ENCODE measurements around the gene GRM3.

Gene GRM3

DNA sequence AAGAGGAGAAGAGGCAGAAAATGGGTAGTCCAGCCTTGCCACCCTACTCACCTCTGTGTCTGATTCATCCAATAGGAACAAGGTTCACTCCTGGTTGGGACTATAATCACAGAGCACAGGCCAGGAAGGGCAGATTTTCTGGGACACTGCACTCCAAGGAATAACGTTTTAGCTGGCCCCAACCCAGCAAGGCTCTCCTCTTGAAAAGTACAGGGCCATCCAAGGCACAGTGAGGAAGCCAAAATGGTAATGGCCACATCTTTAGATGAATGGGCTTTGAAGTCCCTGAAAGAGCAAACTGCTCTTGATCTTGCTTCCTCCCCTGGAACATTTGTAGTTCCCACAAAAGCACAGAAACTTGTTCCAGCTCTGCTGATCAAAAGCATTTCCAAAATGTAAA lies 149.4 kb downstream of the GRM3 start:
- H3K27me3 Mint-ChIP-seq = no peaks in the 10 kb centered on the region
- H3K9me3 Mint-ChIP-seq = no peaks in the 10 kb centered on the region
- no peak overlapping the region for H3K4me3 Mint-ChIP-seq
- H3K36me3 Mint-ChIP-seq = no peaks in the 10 kb centered on the region
- no peak overlapping the region for H3K27ac Mint-ChIP-seq
- H3K4me1 Mint-ChIP-seq = no peaks in the 10 kb centered on the region

DNA sequence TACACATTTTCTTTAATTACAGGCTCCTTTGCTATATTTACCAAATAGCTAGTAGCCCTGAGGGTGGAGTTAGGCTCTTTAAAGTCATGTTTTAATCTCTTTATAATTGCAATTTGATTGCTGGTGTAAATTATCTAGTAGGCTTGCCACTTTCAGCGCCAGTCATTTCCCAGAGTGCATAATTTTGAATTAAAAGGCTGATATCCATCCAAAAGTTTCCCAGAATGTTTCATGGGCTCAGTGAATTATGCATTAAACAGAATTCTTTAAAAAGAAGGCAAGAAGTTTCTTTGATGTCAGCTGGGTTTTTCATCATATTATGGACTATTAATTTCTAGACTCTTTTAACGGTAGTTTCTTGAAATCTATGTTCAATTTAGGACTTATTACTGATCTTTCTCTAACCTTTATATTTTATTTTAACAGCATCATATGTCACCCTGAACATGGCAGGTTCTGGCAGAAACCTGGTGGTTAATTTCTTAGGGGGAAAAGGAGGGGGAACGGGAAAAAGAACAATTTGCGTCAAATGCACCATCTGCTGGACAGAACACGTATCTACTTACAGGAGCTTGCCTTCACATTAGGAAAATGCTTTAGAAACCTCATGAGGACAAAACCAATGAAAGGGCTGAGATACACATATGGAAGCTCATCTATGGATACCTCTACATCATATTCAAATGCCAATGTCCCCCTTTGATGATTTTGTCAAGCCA lies 171.1 kb downstream of the GRM3 start:
- H3K4me3 Mint-ChIP-seq = no peak overlapping the region
- no peaks in the 10 kb centered on the region for H3K9me3 Mint-ChIP-seq
- H3K27ac Mint-ChIP-seq = no peak overlapping the region
- H3K27me3 Mint-ChIP-seq = peaks cover 9% of the 10 kb centered on the region
- H3K4me1 Mint-ChIP-seq = no peaks in the 10 kb centered on the region
- H3K36me3 Mint-ChIP-seq = no peaks in the 10 kb centered on the region

DNA sequence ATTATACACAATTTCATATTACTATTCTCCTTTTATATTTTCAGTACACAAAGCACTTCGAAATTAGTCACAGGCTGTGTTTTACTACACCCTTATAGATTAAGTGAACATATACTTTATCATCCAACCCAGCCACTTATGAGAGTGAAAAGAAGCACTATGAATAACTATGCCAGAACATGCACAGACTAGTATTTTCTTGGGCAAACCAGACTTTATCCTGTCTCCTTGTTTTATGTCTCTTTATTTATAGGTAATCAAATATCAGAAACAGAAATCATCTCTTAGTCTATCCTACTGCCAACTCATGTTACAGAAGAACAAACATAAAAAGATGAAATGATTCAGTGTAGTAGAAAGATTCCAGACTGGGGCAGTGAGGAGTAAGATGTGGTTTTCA lies 171.8 kb downstream of the GRM3 start:
- H3K27ac Mint-ChIP-seq = no peak overlapping the region
- no peak overlapping the region for H3K4me3 Mint-ChIP-seq
- no peaks in the 10 kb centered on the region for H3K4me1 Mint-ChIP-seq
- no peaks in the 10 kb centered on the region for H3K9me3 Mint-ChIP-seq
- peaks cover 9% of the 10 kb centered on the region for H3K27me3 Mint-ChIP-seq
- H3K36me3 Mint-ChIP-seq = no peaks in the 10 kb centered on the region

DNA sequence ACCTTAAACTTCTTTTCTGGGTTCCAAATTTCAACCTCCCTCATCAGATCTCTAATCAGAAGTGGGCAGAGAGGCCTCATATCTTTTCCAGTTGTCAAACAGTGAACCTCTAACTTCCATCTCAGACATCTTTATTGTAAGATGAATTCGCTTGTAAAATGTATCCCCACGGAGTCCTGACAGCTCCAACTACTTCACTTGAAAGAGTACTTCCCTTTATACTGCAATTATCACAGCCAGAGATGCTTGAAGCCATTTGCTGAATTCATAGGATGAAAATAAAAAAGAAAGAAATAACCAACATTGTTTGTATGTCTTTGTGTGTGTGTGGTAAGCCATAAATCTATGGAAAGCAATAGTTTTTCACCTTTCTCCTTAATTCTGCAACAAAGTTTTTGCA lies 175.2 kb downstream of the GRM3 start:
- Mint-ChIP-seq H3K36me3 (no peaks in the 10 kb centered on the region), H3K27ac (no peak overlapping the region), H3K27me3 (peaks cover 9% of the 10 kb centered on the region), H3K4me1 (no peaks in the 10 kb centered on the region), H3K4me3 (no peak overlapping the region), H3K9me3 (no peaks in the 10 kb centered on the region)

DNA sequence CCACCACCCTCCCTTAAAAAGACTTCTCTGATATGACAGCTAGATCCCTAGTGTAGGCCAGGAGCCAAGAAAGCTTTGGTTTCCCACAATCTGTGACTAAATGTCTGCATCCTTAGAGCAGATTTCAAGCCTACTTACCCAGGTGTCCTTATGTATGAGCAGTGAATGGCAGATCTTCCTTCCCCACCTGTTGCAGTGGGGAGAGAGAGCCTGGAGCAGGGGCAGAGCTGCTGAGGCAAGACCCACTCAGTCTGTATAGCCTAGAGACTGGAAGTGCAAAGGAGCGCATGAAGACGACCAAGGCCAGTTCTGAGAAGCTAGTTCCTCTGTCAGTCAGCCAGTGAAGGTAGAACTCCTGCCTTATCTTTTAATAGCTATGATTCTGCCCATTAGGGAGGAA lies 180.1 kb downstream of the GRM3 start:
- Mint-ChIP-seq H3K27me3 (peaks cover 4% of the 10 kb centered on the region), H3K27ac (no peak overlapping the region), H3K36me3 (no peaks in the 10 kb centered on the region), H3K4me3 (no peak overlapping the region), H3K9me3 (no peaks in the 10 kb centered on the region), H3K4me1 (no peaks in the 10 kb centered on the region)

DNA sequence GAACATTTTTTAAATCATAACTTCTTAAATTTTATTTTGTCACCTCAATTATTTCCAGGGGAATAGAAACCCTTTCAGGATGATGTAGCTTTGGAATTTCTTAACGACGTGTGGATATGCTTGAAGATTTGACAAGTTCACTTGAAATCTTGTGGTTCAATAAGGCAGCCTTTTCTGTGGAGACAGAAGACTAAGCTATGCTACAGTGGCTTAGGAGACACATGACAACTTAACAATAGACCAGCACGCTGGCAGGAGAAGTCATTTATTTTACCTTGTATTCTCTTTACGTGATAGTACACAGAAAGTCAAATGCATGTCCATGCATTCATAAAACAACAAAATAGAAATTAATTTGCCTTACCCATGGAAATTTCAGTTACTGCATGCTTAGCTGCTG lies 181.6 kb downstream of the GRM3 start:
- Mint-ChIP-seq H3K4me1 (no peaks in the 10 kb centered on the region), H3K27me3 (peaks cover 4% of the 10 kb centered on the region), H3K27ac (no peak overlapping the region), H3K9me3 (no peaks in the 10 kb centered on the region), H3K36me3 (no peaks in the 10 kb centered on the region), H3K4me3 (no peak overlapping the region)

DNA sequence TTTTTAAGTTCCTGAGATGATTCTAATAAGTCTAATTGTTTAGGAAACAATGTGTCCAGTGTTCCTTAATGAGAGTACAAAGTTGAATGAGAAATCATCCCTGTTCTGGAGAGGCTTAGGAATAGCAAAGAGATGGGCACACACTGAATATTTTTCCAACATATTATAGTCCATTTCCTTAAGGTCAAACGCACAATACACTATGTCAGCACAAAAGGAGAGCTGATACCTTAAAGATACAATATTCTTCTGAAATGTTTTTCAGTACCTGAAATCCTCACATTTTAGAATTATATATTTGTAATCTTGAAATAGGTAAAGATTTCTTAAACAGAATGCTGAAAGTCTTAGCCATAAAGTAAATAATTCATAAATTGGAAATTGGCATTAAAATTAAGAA lies 183.2 kb downstream of the GRM3 start:
- Mint-ChIP-seq H3K4me1 (no peaks in the 10 kb centered on the region), H3K9me3 (no peaks in the 10 kb centered on the region), H3K4me3 (no peak overlapping the region), H3K27me3 (peaks cover 2% of the 10 kb centered on the region), H3K27ac (no peak overlapping the region), H3K36me3 (no peaks in the 10 kb centered on the region)

DNA sequence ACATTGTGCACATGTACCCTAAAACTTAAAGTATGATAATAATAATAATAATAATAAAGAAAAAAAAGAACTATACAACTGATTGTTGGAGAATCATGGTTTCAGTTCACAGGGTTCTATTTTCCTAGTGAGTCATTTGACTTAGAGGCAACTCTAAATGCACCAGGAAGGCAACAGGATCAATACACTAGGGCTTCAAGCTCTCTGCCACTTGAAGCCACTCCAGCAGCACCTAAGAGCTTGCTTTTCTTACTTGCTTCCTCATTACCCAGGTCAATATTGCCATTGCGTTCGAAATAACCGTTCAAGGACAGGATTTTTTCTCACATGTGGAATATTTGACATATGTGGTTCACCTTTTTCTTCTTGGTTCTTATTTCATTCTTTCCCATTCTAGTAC lies 189.7 kb downstream of the GRM3 start:
- no peaks in the 10 kb centered on the region for H3K36me3 Mint-ChIP-seq
- no peak overlapping the region for H3K27ac Mint-ChIP-seq
- no peak overlapping the region for H3K4me3 Mint-ChIP-seq
- H3K27me3 Mint-ChIP-seq = no peaks in the 10 kb centered on the region
- H3K4me1 Mint-ChIP-seq = no peaks in the 10 kb centered on the region
- H3K9me3 Mint-ChIP-seq = no peaks in the 10 kb centered on the region

DNA sequence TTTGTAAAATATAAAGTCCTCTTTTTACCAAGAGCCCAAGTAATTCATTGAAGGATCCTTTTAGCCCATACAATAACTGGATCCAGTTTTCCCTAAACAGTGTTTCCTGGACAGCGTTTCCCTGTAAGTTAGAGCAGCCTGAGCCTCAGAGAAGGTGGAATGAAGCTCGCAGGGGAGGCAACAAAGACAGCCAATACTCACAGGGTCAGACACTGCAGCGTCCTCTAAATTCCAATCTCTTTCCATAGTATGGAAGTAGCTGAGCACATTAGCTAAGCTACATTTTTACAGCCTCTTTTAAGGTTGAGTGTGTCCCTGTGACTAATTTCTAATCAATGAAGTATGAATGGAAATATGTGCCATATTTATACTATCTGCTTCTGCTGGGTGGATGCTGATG lies 193.5 kb downstream of the GRM3 start:
- no peaks in the 10 kb centered on the region for H3K4me1 Mint-ChIP-seq
- no peak overlapping the region for H3K27ac Mint-ChIP-seq
- H3K4me3 Mint-ChIP-seq = no peak overlapping the region
- no peaks in the 10 kb centered on the region for H3K27me3 Mint-ChIP-seq
- H3K36me3 Mint-ChIP-seq = no peaks in the 10 kb centered on the region
- H3K9me3 Mint-ChIP-seq = no peaks in the 10 kb centered on the region

DNA sequence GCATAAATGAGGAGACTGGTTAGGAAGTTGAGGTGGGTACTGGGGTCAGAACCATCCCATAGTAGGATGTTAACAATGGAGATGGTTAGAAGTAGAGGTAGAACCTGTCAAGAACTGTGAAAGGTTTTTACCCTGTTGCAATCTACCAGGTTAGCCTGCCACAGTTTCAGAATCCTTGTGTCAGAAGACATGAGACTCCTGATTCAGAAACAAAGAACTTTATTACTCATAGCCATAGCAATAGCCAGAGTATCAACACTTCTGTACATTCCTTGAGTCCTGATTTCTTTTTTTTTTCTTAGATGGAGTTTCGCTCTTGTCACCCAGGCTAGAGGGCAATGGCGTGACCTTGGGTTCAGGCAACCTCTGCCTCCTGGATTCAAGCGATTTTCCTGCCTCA lies 200.9 kb downstream of the GRM3 start:
- Mint-ChIP-seq H3K4me3 (no peak overlapping the region), H3K27me3 (peaks cover 1% of the 10 kb centered on the region), H3K27ac (no peak overlapping the region), H3K36me3 (no peaks in the 10 kb centered on the region), H3K4me1 (no peaks in the 10 kb centered on the region), H3K9me3 (no peaks in the 10 kb centered on the region)

DNA sequence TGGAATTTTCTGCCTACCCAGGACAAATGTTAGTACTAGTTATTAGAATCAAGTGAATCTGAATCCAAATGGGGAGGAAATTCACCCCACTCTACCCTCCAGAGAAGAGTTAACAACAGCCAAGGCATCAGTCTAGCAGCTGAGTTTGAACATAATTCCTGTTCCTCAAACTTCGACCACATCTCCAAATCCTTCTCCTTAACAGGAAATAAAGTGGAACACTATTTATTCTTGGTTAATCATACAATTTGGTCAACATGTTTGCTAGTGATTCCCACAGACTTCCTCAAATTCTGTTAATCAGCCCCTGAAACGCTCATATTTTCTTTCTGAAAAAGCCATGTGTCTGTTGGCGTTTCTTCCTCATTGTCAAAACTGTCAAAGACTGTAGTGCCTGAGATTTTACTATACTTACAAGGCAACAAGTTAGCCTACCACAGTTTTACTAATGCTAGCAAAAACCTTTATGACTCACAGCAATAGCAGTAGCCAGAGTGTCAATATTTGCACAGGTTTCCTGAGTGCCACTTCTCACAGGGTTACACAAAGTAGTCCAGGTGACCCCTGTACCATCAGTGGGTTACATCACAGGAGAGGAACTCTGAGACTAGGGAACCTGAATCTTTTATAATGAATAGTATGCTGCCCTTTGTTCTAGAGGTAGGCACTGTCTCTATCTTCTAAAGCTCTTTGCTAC lies 202.9 kb downstream of the GRM3 start:
- Mint-ChIP-seq H3K4me3 (no peak overlapping the region), H3K27ac (no peak overlapping the region), H3K36me3 (no peaks in the 10 kb centered on the region), H3K27me3 (peaks cover 1% of the 10 kb centered on the region), H3K9me3 (no peaks in the 10 kb centered on the region), H3K4me1 (no peaks in the 10 kb centered on the region)

DNA sequence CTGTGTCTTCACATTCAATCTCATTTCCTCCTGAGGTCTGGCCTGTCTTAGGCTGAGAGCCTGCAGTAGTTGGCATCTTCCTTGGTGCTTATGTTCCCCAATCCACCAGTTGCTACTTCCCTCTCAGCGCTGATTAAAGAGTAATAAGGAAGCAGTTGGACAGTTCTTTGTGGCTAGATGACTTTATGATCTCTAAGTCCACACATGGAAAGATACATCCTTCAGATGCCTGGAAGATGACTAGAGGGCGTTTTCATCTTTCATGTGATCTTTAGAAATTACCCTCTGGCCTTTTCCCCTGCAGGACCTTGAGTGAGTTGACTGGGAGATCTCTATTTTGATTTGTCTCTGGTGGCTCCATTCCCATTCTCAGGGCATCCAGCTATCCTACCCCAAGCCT lies 204.5 kb downstream of the GRM3 start:
- Mint-ChIP-seq H3K4me1 (no peaks in the 10 kb centered on the region), H3K36me3 (no peaks in the 10 kb centered on the region), H3K9me3 (no peaks in the 10 kb centered on the region), H3K27ac (no peak overlapping the region), H3K4me3 (no peak overlapping the region), H3K27me3 (peaks cover 1% of the 10 kb centered on the region)

DNA sequence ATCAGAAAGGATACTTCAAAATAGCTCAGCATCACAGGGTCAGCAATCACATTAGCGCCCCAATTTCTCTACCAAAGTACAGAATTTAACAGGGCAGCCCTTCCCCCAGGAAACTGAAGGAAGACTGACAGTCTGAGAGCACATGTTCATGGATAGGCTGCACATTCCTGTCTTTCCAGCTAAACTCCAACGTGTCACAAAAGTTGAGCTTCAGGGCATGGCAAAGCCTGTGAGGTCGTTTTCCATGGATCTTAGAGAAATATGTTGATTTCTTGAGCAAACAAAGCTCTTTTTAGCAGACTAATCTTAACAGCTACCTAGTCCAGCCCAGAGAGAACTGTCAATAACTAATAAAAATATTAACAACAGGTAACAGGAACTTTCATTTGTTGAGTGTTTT lies 207.9 kb downstream of the GRM3 start:
- H3K4me1 Mint-ChIP-seq = no peaks in the 10 kb centered on the region
- H3K27ac Mint-ChIP-seq = no peak overlapping the region
- H3K9me3 Mint-ChIP-seq = no peaks in the 10 kb centered on the region
- H3K36me3 Mint-ChIP-seq = no peaks in the 10 kb centered on the region
- H3K4me3 Mint-ChIP-seq = no peak overlapping the region
- no peaks in the 10 kb centered on the region for H3K27me3 Mint-ChIP-seq

DNA sequence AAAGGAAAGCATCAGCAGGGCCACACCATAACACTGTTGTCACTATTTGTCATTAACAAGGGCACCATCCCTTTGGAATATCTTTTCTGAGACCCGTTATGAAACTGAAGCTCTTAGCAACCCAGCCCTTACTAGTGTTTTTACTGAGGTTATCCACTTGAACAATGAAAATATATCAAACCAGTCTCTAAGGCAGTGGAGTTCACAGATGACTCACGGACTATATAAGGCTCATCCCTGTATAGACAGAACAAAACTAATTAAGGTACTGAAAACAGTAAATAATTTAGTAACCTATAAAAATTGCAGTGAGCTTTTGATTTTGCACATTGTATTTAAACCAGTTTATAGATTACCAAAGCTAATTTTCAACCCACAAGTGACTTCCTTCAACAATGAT lies 219.7 kb downstream of the GRM3 start:
- Mint-ChIP-seq H3K9me3 (no peaks in the 10 kb centered on the region), H3K4me3 (no peak overlapping the region), H3K27me3 (peaks cover 2% of the 10 kb centered on the region), H3K4me1 (no peaks in the 10 kb centered on the region), H3K27ac (no peak overlapping the region), H3K36me3 (no peaks in the 10 kb centered on the region)

DNA sequence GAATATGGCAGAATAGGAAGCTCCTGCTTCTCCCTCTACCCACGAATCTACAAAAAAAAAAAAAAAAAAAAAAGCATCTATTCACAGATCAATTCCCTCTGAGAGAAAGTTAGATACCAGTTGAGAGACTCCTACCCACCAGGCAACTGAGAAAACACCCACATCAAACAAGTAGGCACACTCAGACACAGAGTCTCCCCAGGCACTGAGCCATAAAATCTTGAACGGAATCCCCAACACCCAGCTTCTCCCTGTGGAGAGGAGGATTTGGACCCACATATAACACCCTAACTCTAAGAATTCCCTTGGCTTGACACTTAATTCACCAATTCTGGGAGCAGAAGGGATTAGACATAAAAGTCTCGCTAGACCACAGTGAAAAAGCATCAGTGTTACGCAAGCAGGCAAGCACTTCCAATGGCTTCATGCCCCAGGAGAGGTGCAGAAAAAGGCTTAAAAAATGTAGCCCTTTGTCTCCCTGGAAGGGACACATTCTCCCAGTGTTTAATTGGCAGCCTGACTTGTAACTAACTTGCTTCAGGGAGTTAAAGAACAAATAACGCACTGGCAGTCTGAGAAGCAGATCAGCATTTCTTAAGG lies 223.6 kb downstream of the GRM3 start:
- H3K9me3 Mint-ChIP-seq = peaks cover 9% of the 10 kb centered on the region
- no peak overlapping the region for H3K4me3 Mint-ChIP-seq
- peaks cover 8% of the 10 kb centered on the region for H3K27me3 Mint-ChIP-seq
- H3K27ac Mint-ChIP-seq = no peak overlapping the region
- no peaks in the 10 kb centered on the region for H3K4me1 Mint-ChIP-seq
- H3K36me3 Mint-ChIP-seq = peaks cover 4% of the 10 kb centered on the region

DNA sequence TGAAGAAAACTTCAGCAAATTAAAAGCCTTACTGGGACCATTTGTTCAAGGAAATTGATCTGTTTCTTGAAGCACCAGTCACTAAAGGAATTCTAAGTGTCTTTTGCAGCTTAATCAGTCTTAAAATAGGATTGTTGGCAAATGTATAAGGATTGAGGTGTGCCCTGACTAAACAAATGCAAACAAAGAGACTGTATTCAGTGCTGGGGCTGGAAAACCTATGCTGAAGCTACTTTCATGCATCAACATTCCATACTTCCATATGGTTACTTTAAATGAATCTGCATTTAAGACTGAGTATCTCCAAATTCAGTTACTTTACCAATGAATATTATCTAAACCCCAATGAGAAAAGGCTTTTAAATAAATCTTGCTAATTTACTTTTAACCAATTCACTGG lies 232.4 kb downstream of the GRM3 start:
- Mint-ChIP-seq H3K9me3 (no peaks in the 10 kb centered on the region), H3K36me3 (no peaks in the 10 kb centered on the region), H3K4me3 (no peak overlapping the region), H3K27me3 (peaks cover 1% of the 10 kb centered on the region), H3K27ac (no peak overlapping the region), H3K4me1 (no peaks in the 10 kb centered on the region)
